Tibial artery (tissue), 4 donors: Measurements from ENCODE around the gene USP33.
A peak's percentile ranks its signal among the peaks of the same experiment; 100 is the strongest.
"Not testable (repeated sequence)": the region's sequence is repeated elsewhere in the genome, so short reads cannot be mapped to it uniquely, and the experiment has no call there.

Source experiments
- DNase-seq, 2 donors: peaks; one replicate each; pipeline ENCODE4 v3.0.0-alpha.2; 2019
- H3K27ac ChIP-seq, 2 donors: fragments of 200-600 bp; sonication (generic) in 1 of 2; 1 replicate in 1 of 2; 2 replicates in 1 of 2; pipeline ENCODE4 v1.5.1; 2018 to 2019; ENCODE audit warnings: mild to moderate bottlenecking in 1 of 2
- H3K27me3 ChIP-seq, 2 donors: fragments of 200-600 bp; sonication (generic) in 1 of 2; one replicate each; pipeline versions ENCODE4 v1.5.1 to v1.6.0; 2016 to 2019
- H3K36me3 ChIP-seq, 3 donors: fragments of 200-600 bp; sonication (generic) in 2 of 3; one replicate each; pipeline ENCODE4 v1.5.1; 2016 to 2019; ENCODE audit warnings: mild to moderate bottlenecking in 2 of 3
- H3K4me1 ChIP-seq, 4 donors: fragments of 200-600 bp; sonication (generic) in 2 of 4; 1 replicate in 3 of 4; 2 replicates in 1 of 4; pipeline ENCODE4 v1.5.1; 2016 to 2019
- H3K4me3 ChIP-seq, 2 donors: fragments of 200-600 bp; sonication (generic) in 1 of 2; 1 replicate in 1 of 2; 2 replicates in 1 of 2; pipeline ENCODE4 v1.5.1; 2018 to 2019; ENCODE audit warnings: mild to moderate bottlenecking in 2 of 2
- H3K9me3 ChIP-seq, 3 donors: fragments of 200-600 bp; sonication (generic) in 1 of 3; one replicate each; pipeline ENCODE4 v1.5.1; 2016 to 2019
- intact Hi-C: fragments of 100-400 bp; cut with DNase I; formaldehyde crosslinking; loops from one replicate; pipeline ENCODE4 v1.15.0; 2023; ENCODE audit warnings: low total_unique reads
- TF ChIP-seq, protein P1 (sequence below), 2 experiments: fragments of 200-600 bp in 1 of 2; fragments of 450-650 bp in 1 of 2; IDR thresholded peaks; one replicate each; pipeline ENCODE4 v1.5.1; 2017 to 2019; ENCODE audit warnings: antibody characterized with exemption in 2 of 2, mild to moderate bottlenecking in 1 of 2, moderate library complexity in 1 of 2

USP33 gene

DNA sequence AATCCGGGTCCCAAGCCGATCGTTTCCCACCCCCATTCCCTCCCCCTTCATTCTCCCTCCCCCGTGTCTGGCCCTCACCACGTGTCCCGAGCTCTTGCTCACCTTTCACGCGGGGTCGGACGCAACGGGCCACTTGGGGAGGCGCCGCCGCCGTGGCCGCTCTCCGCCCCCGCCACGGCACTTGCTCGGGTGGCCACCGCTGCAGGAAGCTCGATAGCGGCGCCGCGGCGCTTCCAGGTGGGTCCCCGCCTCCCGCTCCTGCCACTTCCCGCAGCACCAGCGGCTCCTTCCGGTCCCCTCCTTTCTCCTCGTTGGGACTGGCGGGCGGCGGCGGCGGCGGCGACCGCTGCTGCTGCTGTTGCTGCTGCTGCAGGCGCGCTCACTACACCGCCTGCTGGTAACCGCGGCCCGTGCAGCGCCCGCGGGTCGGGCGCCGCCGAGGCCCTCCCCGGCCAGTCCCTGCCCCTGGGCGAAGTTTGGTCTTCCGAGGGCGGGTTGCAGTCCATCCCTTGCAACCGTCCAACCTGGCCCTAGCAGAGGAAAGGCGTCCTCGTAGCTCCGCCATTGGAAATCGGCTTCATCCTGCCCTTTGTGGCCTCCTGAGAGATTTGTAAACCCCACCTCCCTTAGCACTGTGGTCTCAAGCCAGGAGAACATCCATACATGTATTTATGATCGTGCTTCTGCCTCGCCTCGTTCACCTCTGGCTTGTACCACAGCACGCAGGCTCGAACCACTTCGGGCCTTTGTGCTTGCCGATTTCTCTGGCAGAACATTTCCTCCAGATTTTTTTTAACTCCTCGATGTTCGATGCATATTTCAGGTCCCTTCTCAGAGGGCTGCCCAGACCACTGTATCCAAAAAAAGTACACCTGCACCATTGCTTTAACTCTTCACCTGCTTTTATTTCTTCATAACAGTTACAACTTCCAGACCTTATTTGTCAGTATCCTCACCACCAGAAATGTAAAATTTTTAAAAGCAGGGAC is 76.2 kb downstream of the USP33 start:
- Histone ChIP-seq H3K36me3 (no peaks in the 10 kb centered on the region), H3K27me3 (no peaks in the 10 kb centered on the region), H3K4me3 (peak overlapping the region; percentile 65 to 77), H3K4me1 (peaks cover 0 to 41% (median 26%) of the 10 kb centered on the region in 4 donors), H3K27ac (peak overlapping the region; percentile 88 to 90), H3K9me3 (no peaks in the 10 kb centered on the region)
- DNase-seq: peak; percentile 89 to 96
- TF ChIP-seq, protein P1, sequence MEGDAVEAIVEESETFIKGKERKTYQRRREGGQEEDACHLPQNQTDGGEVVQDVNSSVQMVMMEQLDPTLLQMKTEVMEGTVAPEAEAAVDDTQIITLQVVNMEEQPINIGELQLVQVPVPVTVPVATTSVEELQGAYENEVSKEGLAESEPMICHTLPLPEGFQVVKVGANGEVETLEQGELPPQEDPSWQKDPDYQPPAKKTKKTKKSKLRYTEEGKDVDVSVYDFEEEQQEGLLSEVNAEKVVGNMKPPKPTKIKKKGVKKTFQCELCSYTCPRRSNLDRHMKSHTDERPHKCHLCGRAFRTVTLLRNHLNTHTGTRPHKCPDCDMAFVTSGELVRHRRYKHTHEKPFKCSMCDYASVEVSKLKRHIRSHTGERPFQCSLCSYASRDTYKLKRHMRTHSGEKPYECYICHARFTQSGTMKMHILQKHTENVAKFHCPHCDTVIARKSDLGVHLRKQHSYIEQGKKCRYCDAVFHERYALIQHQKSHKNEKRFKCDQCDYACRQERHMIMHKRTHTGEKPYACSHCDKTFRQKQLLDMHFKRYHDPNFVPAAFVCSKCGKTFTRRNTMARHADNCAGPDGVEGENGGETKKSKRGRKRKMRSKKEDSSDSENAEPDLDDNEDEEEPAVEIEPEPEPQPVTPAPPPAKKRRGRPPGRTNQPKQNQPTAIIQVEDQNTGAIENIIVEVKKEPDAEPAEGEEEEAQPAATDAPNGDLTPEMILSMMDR (IDR thresholded peaks at IDR 0.05): peak; percentile 97
- intact Hi-C loops: no loop called here

DNA sequence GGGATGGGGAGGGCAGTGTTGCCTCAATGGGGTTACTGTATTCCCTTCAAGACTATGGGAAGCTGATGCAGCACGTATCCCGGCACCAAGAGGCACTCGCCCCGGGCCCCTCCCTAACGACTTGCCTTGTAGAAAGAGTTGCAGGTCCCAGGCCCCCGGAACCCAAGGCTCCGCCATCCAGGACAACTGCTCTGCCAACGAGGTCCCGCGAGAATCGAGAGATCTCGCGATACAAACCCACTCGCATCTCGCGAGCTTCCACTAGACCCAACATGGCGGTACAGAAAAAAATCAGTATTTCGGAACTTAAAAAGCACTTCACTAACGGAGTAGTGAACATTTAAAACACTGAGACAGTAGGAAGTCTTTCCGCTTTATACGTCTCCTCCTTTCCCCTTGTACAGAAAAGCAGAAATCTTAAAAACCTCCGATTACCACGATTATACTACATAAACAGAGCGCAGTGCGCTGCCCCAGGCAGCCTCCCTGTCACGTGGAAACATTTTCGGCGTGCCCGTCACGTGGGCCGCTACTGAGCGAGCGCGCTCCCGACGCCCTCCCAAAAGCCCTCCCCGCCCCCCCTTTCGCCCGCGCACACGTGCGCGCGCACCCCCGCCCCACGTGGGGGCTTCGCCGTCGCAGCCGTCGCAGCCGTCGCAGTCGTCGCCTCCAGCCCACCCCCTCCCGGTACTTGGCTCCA is 77.0 kb downstream of the USP33 start, which contains the start of gene ZZZ3:
ZZZ3 (minus strand) TSS at position 199 of the 700 bp plus-strand sequence. CDS start 49,304 bp downstream, outside the sequence.
- no peaks in the 10 kb centered on the region for H3K27me3 ChIP-seq

DNA sequence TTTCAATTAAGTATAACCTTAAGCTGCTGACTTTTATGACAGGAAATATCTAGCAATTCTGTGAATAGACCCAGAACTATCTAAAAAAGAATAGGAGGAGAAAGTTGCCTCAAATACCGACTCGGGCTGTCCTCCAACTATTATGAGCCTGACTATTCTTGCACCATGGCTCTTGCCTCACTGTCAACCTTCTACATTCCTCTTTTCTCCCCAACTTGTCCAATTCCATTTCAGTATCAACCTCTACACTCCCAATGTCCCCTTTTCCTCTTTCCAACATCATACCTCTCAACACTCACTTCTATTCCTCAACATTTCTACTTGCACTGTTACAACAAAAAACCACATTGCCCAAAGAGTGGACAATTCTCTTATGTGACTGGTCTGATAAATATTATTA is 79.5 kb downstream of the USP33 start:
- H3K4me1 ChIP-seq: peaks cover 0 to 57% (median 28%) of the 10 kb centered on the region in 4 donors
- H3K9me3 ChIP-seq: no peaks in the 10 kb centered on the region
- H3K27me3 ChIP-seq: no peaks in the 10 kb centered on the region
- DNase-seq: no peak
- H3K27ac ChIP-seq: no peak overlapping the region
- TF ChIP-seq, protein P1 (IDR thresholded peaks at IDR 0.05): no peak
- intact Hi-C loops: no loop called here
- no peaks in the 10 kb centered on the region for H3K36me3 ChIP-seq
- no peak overlapping the region for H3K4me3 ChIP-seq

More for the DNA sequence above, 77.0 kb downstream of the USP33 start, which contains the start of gene ZZZ3:
- H3K36me3 ChIP-seq: no peaks in the 10 kb centered on the region
- peak within 1 kb of the TSS; percentile 88 to 90 for H3K27ac ChIP-seq
- peak within 1 kb of the TSS; percentile 65 to 77 for H3K4me3 ChIP-seq
- peak; percentile 92 to 95 for DNase-seq
- peaks cover 0 to 44% (median 28%) of the 10 kb centered on the region in 4 donors for H3K4me1 ChIP-seq
- TF ChIP-seq, protein P1 (IDR thresholded peaks at IDR 0.05): no peak
- intact Hi-C loops: no loop called here
- no peaks in the 10 kb centered on the region for H3K9me3 ChIP-seq

DNA sequence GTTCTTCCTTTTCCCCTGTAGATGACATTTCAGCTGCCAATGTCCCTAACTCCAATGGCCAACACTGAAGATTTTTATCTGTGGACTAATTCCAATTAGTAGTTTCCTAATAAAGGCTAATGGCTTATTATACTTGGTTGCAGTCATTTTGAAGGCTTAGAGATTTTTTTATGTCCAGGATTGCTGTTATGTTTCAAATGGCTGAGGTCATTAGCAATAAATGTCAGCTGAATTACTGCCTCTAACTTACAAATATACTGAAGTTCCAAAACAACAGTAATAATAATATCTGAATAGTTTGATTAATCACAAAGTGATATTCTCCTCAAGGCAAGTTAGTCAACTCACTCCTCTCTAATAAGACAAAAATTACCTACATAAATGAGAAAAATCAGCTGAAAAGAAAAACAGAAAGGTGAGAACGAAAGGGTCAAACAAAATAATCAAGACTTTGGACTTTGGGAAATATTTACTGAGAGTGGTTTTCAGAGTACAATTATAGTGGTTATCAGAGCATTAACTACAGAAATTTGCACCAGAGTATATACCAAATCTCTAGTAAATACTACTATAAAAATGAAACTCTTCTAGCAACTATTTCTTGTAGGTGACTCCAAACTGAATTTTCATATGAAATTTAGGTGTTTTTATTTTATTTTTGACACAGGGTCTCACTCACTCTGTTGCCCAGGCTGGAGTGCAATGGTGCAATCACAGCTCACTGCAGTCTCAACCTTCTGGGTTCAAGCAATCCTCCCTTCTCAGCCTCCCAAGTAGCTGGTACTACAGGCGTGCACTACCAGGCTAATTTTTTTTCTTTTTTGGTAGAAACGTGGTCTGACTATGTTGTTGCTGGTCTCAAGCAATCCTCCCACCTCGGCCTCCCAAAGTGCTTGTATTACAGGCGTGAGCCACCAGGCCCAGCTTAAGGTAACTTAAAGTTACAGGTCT is 80.7 kb downstream of the USP33 start:
- no peak for DNase-seq
- H3K4me3 ChIP-seq: no peak overlapping the region
- no peaks in the 10 kb centered on the region for H3K36me3 ChIP-seq
- H3K27me3 ChIP-seq: no peaks in the 10 kb centered on the region
- H3K27ac ChIP-seq: no peak overlapping the region
- H3K9me3 ChIP-seq: no peaks in the 10 kb centered on the region
- peaks cover 0 to 58% (median 30%) of the 10 kb centered on the region in 4 donors for H3K4me1 ChIP-seq
- TF ChIP-seq, protein P1 (IDR thresholded peaks at IDR 0.05): no peak
- intact Hi-C loops: no loop called here

DNA sequence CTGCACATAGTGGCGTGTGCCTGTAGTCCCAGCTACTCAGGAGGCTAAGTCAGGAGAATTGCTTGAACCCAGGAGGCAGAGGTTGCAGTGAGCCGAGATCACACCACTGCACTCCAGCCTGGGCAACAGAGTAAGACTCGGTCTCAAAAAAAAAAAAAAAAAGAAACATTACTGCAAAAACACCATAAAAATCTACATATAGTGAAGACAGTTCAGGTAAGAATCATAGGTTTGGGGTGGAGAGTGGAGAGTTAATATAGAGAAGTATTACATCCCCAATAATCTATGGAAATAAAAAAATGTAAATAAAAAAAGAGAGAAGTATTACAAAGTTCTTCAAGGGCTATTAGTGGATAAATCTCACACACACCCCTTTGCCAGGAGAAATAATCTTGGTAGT is 84.8 kb downstream of the USP33 start:
- DNase-seq, H3K4me3 ChIP-seq, intact Hi-C loops, H3K27me3 ChIP-seq, H3K36me3 ChIP-seq, H3K27ac ChIP-seq, H3K9me3 ChIP-seq: not testable (repeated sequence)
- peaks cover 0 to 62% (median 24%) of the 10 kb centered on the region in 4 donors for H3K4me1 ChIP-seq
